Amygdala (tissue), 56 donors: ENCODE measurements around the gene ZBED6.
A peak's percentile ranks its signal among the peaks of the same experiment; 100 is the strongest.
"Not testable (repeated sequence)": the region's sequence is repeated elsewhere in the genome, so short reads cannot be mapped to it uniquely, and the experiment has no call there.

Source experiments
- DNase-seq, 56 donors: peaks; one replicate each; lab custom pipeline; 2025; lab: John Stamatoyannopoulos, UW

The ZBED6 gene, protein sequence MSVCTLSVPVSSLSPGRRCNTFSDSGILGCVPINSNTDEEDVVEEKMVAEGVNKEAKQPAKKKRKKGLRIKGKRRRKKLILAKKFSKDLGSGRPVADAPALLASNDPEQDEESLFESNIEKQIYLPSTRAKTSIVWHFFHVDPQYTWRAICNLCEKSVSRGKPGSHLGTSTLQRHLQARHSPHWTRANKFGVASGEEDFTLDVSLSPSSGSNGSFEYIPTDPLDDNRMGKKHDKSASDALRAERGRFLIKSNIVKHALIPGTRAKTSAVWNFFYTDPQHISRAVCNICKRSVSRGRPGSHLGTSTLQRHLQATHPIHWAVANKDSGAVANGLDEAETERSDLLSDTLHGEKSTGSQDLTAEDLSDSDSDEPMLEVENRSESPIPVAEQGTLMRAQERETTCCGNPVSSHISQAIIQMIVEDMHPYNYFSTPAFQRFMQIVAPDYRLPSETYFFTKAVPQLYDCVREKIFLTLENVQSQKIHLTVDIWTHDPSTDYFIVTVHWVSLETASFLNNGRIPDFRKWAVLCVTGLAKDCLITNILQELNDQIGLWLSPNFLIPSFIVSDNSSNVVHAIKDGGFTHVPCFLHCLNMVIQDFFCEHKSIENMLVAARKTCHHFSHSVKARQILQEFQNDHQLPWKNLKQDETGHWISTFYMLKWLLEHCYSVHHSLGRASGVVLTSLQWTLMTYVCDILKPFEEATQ (N-terminal part only)

DNA sequence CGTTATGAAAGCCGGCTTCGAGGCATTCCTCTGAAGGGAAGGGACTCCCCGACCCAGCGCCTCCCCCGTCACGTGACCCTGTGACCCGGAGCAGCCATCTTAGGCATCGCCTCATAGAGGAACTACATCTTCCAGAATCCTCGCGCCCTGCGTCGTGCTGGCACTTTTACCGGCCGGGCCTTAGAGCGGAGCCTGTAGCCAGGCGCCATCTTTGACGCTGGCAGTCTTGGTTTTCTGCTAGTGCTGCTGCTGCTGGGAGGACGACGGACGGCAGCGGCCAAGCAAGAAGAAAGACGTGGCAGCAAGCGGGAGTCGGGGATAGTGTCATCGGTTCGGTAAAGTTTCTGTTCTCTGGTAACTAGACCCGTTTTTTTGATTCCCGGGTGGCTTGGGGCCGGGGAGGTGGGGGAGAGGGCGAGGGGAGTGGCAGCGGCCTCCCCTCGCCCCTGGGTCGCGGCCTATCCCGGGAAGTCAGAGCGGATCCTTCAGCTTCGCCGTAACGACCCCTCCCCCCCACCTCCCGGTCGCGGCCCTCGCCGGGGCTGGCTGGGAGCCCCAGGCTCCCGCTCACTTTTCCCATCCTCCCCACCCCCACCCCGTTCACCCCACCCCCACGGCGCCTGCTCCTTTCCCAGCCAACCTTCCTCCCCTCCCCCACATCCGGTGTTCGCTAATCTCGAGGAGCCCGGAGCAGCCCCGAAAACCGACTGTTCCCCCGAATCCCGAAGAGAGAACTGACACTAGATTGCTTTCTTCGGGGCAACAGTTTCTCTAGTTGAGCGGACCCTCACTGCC, at the start of gene ZBED6, which contains the start of gene ZC3H11A:
ZBED6 (plus strand) TSS at position 183 of the 795 bp plus-strand sequence. CDS start 1,900 bp downstream, outside the sequence.
ZC3H11A (plus strand) TSS at position 183 of the 795 bp plus-strand sequence. CDS start 21,448 bp downstream, outside the sequence.
- peak in 55 of 56 donors; percentile 72 to 99 (median 97) for DNase-seq

DNA sequence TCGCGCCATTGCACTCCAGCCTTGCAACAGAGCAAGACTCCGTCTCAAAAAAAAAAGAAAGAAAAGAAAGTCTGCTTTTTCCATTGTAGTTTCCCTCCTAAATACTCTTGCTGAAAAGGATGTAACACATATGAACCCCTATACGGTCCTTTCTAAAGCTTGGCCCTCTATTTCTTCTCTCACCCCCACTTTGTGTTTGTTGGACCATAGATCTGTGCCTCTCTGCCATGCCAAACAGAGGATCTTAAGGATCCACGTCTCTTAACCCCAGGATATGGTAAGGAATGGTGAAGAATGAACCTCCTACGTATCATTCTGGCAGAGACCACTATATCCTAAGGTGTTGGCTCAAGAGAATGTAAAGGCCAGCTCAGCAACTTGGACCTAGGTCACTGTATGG, 49.1 kb upstream of the ZBED6 start:
- no peak for DNase-seq

DNA sequence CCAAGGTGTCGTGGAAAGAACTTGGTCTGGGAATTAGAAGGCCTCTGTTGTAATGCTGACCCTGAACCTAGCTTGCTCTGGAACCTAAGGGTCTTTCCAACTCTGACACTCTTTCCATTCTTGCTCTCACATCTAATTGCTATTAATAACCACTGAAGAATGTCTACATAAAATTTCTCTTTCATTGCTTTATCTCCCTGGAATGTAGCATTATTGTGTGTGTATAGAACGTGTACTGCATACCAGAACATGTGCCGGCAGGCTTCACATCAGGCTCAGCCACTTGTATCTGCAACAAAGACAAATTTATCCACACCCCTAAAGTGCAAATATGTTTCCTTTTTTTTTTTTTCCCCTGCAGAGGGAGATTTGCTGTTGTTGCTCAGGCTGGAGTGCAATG, 44.4 kb upstream of the ZBED6 start:
- no peak for DNase-seq

DNA sequence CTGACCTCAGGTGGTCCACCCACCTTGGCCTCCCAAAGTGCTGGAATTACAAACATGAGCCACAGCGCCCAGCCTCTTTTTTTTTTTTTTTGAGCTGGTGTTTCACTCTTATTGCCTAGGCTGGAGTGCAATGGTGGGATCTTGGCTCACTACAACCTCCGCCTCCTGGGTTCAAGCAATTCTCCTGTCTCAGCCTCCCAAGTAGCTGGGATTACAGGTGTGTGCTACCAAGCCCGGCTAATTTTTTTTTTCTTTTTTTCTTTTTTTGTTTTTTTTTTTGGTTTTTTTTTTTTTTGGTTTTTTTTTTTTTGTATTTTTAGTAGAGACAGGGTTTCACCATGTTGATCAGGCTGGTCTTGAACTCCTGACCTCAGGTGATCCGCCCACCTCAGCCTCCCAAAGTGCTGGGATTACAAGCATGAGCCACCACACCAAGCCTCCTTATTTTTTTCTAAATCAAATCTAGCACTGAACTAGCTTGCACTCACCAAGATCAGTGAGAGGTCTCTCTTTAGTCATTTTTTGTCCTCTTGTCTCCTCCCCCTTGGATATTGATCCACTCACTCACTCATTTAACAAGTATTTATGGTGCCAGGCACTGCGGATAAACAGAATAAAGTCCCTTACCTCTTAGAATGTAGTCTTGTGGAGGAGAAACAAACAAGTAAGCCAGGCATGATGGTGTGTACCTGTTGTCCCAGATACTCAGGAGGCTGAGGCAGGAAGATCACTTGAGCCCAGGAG, 43.6 kb upstream of the ZBED6 start:
- not testable (repeated sequence) for DNase-seq

DNA sequence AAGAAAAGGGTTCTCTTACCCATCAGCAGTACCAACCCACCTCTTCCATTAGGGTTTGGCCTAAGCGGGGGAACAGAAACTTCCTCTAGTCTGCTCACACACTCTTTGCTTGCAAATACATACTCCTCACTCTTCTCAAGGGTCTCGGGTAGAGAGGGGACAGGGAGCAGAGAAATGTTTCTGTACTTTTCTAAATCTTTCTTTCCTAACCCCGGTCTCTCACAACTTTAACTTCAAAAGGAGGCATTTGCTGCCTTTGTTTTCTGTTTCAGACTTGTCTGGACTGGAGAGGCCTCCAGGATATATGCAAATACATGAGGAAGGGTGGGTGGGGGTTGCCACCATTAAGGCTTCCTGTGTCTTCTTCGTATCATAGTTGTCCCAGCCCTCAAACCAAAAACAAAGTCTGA, 41.0 kb upstream of the ZBED6 start:
- no peak for DNase-seq

DNA sequence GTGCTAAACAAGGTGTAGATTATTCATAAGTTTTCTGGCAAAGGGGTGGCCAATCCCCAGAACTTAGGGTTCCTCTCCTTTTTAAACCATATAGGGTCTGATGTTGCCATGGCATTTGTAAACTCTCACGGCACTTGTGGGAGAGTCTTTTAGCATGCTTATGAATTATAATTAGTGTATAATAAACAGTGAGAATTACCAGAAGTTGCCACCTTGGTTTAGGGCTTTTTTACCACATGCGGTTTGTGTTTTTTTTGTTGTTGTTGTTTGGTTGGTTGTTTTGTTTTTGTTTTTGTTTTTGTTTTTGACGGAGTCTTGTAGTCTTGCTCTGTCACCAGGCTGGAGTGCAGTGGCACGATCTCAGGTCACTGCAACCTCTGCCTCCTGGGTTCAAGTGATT, 39.4 kb upstream of the ZBED6 start:
- DNase-seq: no peak

DNA sequence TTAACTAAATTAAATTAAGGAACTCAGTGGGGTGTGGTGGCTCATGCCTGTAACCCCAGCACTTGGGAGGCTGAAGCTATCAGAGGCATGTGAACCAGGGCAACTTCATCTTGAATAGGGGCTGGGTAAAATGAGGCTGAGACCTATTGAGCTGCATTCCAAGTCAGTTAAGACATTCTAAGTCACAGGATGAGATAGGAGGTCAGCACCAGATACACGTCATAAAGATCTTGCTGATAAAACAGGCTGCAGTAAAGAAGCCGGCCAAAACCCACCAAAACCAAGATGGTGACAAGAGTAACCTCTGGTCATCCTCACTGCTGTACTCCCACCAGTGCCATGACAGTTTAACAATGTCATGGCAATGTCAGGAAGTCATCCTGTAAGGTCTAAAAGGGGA, 36.7 kb upstream of the ZBED6 start:
- DNase-seq: not testable (repeated sequence)

DNA sequence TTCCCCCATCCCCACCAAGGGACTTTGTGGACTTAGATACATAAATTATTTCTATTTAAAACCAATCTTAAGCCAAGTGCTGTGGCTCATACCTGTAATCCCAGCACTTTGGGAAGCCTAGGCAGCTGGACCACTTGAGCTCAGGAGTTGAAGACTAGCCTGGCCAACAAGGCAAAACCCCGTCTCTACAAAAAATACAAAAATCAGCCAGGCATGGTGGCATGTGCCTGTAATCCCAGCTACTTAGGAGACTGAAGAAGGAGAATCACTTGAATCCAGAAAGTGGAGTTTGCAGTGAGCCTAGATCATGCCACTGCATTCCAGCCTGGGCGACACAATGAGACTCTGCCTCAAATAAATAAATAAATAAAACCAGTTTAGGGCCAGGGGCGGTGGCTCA, 34.9 kb upstream of the ZBED6 start:
- DNase-seq: no peak

DNA sequence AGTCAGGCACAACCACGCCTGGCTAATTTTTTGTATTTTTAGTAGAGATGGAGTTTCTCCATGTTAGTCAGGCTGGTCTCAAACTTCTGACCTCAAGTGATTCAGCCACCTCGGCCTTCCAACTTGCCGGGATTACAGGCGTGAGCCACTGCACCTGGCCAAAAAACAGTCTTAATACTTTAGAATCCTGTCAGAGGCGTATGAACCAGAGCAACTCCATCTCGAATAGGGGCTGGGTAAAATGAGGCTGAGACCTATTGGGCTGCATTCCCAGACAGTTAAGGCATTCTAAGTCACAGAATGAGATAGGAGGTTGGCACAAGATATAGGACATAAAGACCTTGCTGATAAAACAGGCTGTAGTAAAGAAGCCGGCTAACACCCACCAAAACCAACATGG, 33.5 kb upstream of the ZBED6 start:
- not testable (repeated sequence) for DNase-seq

DNA sequence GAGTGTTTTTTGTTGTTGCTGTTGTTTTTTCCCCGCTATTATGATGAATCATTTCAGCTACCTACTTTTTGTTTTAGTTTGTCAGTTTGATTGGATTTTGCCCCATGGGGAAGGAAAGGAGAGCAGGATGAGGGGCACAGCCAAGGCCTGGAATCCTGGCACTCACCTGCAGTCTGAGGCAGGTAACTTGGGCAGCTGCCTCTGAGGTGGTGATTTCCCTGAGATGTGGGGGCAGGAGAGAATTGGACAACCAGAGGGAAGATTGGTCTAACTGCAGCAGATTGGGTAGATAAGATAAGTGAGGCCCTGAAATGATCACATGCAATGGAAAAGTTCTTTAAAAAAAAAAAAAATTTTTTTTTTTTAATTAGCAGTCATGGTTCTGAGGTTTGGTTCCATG, 31.9 kb upstream of the ZBED6 start:
- no peak for DNase-seq

DNA sequence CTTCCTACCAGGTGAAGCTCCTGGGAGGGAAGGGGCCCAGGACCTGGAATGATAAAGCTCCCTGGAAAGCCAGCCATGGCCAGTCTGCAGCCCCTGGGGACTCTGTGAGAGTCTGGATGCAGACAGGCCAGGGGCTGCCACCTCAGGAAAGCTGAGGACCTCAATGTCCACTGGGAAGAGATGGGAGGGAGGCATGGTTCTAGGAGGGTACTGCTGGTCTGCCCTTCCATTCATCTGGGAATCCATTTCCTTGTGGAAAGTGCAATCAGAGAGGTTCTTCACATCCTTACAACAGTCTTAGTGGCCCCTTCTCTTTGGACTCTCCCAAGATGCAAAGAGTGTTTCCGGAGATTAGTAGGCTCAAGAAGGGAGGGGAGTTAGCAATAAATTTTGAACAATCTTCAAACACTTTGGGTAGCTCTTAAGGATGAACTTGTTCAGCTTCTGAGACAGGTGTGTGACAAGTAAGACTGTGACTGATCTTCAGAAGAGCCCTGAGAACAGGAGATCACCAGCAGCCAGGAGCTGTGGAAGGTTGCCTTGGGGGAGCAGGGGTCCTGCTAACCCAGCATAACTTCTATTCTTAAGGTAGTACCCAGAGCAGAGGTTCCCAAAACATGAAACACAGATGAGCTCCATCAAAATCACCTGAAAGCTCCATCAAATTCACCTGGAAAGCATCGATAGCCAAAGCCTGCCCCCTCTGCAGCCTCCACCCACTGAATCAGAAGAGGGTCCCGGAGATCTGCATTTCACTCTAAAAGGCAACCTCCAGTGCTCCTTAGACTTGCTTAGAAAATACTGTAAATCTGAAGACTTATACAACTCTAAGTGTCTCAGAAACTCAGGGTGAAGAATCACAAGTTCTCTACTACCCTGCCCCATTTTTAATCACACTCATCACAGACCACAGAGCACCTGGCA, 31.1 kb upstream of the ZBED6 start:
- no peak for DNase-seq

DNA sequence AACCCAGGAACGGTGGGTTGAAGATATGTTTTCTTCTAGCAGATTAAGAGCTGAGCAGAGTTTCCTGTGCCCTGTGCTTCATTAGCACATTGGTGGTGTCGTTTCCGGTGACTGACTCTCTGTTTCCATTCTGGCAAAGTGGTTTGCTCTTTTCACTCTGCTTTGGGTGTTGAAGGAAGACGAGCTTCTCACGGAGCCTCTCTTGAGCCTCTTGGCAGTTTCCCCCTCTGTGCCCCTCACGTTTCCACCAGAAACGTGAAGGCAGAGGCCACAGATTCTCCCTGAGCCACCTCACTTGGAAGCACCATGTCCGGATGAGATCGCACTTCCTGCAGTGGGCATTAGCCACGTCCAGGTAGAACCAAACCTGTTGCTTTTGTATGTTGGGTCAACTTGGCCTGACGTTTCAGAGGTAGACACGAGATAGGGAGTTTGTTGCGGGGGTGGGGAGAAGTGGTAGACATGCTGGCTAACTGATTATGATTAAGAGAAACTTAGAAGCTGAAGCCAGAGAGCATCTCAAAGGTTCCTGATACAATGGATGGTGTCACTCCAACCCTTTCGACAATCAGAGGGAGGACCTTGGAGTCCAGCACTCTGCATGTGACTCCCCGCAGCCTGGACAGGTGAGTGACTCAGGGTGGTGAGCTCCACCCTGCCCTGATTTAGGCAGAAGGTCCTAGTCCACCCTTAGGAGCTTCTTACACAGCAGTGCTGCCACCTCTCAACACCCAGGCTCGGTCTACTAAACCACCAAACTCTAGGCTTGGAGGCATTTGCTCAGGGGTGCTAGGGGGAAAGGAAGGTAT, 30.2 kb upstream of the ZBED6 start, which contains the start of gene LAX1:
LAX1 (plus strand) TSS at position 155 of the 809 bp plus-strand sequence; CDS start at position 538, 383 bp downstream.
- DNase-seq: no peak

DNA sequence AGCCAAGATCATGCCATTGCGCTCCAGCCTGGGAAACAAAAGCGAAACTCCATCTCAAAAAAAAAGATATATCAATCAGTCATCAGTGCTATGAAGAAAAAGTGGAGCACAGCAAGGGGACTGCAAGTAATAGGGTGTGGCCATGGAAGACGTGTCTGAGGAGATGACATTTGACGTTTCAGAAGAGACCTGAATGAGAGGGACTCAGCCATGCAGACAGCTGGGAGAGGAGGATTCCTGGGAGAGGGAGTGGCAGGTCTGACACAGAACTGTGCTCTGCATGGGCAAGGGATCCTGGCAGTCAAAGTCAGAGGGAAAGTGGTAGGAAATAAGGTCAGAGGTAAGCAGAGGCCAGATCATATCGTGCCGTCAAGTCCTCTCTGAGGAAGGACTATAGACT, 27.2 kb upstream of the ZBED6 start:
- no peak for DNase-seq

DNA sequence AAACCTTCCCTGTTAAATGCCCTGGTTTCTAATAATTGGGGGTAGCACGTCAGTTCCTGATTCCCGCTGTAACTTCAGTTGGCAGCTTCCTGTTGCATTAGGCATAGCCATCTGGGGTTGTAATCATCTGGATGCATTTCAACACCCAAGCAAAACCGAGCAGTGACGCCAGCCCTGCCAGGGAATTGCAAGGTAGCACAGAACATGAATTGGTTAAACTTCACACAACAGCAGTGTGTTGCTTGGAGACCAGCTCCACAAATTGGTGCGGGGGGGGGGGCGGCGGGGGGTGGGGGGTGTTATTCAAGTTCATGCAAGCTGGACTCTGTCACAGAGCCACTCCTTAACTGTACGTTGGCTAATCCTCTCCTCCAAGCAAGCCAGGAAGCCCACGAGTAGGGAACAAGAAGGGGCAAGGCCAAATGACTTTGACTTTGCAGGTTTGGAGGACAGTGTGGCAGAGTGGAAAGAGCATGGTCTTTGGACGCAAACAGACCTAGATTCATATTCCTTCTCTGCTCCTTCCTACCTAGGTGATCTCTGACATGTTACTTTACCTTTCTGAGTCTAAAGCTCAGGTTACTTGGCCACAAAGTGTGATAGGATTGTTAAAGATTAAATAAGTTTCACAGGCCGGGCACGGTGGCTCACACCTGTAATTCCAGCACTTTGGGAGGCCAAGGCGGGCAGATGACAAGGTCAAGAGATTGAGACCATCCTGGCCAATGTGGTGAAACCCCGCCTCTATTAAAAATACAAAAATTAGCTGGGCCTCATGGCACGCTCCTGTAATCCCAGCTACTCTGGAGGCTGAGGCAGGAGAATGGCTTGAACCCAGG, 25.7 kb upstream of the ZBED6 start:
- peak in 32 of 56 donors; percentile 1 to 61 (median 17) for DNase-seq

DNA sequence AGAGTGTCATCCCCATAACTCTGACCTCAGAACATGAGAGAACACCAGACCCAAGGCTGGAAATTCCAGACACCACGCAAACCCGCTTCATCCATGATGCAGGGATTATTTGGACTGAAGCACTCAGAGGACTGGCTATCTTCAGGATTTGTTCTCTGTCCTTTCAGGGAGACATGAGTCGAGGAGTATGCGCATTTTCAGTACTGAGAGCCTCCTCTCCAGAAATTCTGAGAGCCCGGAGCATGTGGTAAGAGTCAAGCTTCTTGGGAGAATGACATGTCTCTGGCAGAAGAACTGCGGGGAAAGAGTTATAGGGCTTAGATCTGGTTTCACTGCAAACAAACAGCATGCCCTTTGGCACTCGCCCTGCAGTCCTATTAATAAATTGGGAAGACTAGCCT, 23.5 kb upstream of the ZBED6 start:
- DNase-seq: no peak

DNA sequence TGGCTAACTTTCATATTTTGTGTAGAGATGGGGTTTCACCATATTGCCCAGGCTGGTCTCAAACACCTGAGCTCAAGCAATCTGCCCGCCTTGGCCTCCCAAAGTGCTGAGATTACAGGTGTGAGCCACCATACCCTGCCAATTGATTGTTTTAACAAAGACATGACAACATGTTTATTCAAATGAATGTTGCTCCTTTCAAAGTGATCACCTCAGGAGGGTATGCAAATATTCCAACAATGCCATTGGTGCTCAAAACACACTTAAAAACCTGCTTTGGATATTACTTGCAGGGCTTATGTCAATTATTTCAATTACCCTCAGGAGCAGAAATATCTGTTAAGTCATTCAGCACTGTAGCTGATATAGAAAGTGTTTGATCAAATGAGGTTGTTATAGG, 22.6 kb upstream of the ZBED6 start:
- DNase-seq: no peak

DNA sequence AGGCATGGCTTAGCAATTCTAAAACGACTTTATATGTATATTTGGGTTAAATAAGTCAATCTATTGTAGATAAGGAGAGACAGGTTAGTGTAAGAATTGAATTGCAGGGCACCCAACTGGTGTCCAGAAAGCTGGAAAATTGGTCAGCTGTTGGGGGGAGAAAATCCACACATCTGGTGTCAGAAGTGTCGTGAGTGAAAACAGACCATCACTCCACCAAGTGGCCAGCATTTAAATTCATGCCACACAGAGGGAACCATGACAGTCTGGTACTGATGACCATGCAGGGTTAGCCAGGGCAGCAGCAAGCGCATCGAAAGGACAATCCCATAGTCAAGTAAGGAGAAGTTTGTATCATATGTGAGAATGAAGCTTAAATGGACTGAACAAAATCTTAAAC, 18.8 kb upstream of the ZBED6 start:
- DNase-seq: peak in 32 of 56 donors; percentile 4 to 68 (median 21)
